ENCODE measurements around the gene HOXA10. TPM values are rescaled to one million over a fixed set of nuclear protein-coding genes. Genes with fewer than 3 reads are reported as not detected.

Gene HOXA10
- polyA plus RNA-seq, 3 donors, result 0.09 to 3.2 (median 0.33) TPM

- Histone ChIP-seq H4K20me1 (ENCODE audit: insufficient read depth, low read length) (no peaks in the 10 kb centered on the region), H2AFZ (ENCODE audit: insufficient read depth, low read depth, low read length, poor library complexity, severe bottlenecking) (peak overlapping the region; percentile 11), H3K36me3 (replicated peaks in 1 of 2; ENCODE audit: control insufficient read depth in 1 of 2, insufficient read depth in 2 of 2, low read length in 2 of 2) (no peaks in the 10 kb centered on the region), H3K27ac (ENCODE audit: low read depth in 1 of 2, low read length in 2 of 2) (no peak overlapping the region), H3K27me3 (ENCODE audit: control insufficient read depth in 2 of 2, insufficient read depth in 2 of 2, low read length in 2 of 2) (peaks cover 95 to 98% of the 10 kb centered on the region in 2 donors), H3K79me2 (ENCODE audit: insufficient read depth, low read length) (no peaks in the 10 kb centered on the region), H3K9me3 (replicated peaks in 1 of 2; ENCODE audit: control insufficient read depth in 1 of 2, insufficient read depth in 1 of 2, low read length in 2 of 2) (peaks cover 13 to 58% of the 10 kb centered on the region in 2 donors), H3K4me2 (replicated peaks; ENCODE audit: extremely low read depth, low read length, poor library complexity, severe bottlenecking) (peak overlapping the region; percentile 84), H3K4me3 (replicated peaks in 1 of 3; ENCODE audit: low read depth in 2 of 3, low read length in 3 of 3) (peak overlapping the region in 1 of 3 experiments; percentile 70), H3K9ac (ENCODE audit: insufficient read depth, low read length, poor library complexity, severe bottlenecking) (no peak overlapping the region), H3K4me1 (ENCODE audit: control insufficient read depth in 1 of 2, insufficient read depth in 2 of 2, low read length in 2 of 2) (peaks cover 40 to 42% of the 10 kb centered on the region in 2 donors)
- no peak for DNase-seq
- peaks cover 91 to 94% (median 93%) of the 10 kb centered on the region in 3 donors for H3K27me3 Mint-ChIP-seq (ENCODE audit: low read depth in 3 of 3)
- intact Hi-C loops (cut with micrococcal nuclease), result loop anchor here (5.0 to 10.0 kb wide), 3 partner anchors 385 to 733 kb away; no protein-coding TSS in a partner anchor
- 19% methylated on average over 39 of the region's 42 CpGs for WGBS (ENCODE audit: insufficient coverage)
- TF ChIP-seq, protein P1, sequence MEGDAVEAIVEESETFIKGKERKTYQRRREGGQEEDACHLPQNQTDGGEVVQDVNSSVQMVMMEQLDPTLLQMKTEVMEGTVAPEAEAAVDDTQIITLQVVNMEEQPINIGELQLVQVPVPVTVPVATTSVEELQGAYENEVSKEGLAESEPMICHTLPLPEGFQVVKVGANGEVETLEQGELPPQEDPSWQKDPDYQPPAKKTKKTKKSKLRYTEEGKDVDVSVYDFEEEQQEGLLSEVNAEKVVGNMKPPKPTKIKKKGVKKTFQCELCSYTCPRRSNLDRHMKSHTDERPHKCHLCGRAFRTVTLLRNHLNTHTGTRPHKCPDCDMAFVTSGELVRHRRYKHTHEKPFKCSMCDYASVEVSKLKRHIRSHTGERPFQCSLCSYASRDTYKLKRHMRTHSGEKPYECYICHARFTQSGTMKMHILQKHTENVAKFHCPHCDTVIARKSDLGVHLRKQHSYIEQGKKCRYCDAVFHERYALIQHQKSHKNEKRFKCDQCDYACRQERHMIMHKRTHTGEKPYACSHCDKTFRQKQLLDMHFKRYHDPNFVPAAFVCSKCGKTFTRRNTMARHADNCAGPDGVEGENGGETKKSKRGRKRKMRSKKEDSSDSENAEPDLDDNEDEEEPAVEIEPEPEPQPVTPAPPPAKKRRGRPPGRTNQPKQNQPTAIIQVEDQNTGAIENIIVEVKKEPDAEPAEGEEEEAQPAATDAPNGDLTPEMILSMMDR (IDR thresholded peaks at IDR 0.05), result no peak
- peaks cover 0 to 51% (median 32%) of the 10 kb centered on the region in 7 donors for H3K9me3 Mint-ChIP-seq
- peak overlapping the region; percentile 67 to 85 for H3K4me3 Mint-ChIP-seq
- H3K27ac Mint-ChIP-seq, result peak overlapping the region in 1 of 7 donors; percentile 50
- peaks cover 55% of the 10 kb centered on the region for H3K4me1 Mint-ChIP-seq
- peaks cover 15 to 24% of the 10 kb centered on the region in 2 donors for H3K36me3 Mint-ChIP-seq
Observed at GRCh38 chr7:27191833-27192545, 17.9 kb upstream of the HOXA10 start.

- no peak for DNase-seq
- peaks cover 95 to 98% of the 10 kb centered on the region in 2 donors for H3K27me3 ChIP-seq (ENCODE audit: control insufficient read depth in 2 of 2, insufficient read depth in 2 of 2, low read length in 2 of 2)
- no peak overlapping the region for H3K9ac ChIP-seq (ENCODE audit: insufficient read depth, low read length, poor library complexity, severe bottlenecking)
- Mint-ChIP-seq H3K4me1 (peaks cover 57% of the 10 kb centered on the region), H3K27ac (no peak overlapping the region), H3K4me3 (peak overlapping the region in 1 of 2 donors; percentile 85), H3K27me3 (ENCODE audit: low read depth in 3 of 3) (peaks cover 93 to 94% (median 94%) of the 10 kb centered on the region in 3 donors), H3K9me3 (peaks cover 0 to 54% (median 33%) of the 10 kb centered on the region in 7 donors), H3K36me3 (peaks cover 15 to 26% of the 10 kb centered on the region in 2 donors)
- peaks cover 13 to 63% of the 10 kb centered on the region in 2 donors for H3K9me3 ChIP-seq (replicated peaks in 1 of 2; ENCODE audit: control insufficient read depth in 1 of 2, insufficient read depth in 1 of 2, low read length in 2 of 2)
- no peak overlapping the region for H2AFZ ChIP-seq (ENCODE audit: insufficient read depth, low read depth, low read length, poor library complexity, severe bottlenecking)
- intact Hi-C loops (cut with micrococcal nuclease), result loop anchor here (5.0 to 10.0 kb wide), 3 partner anchors 386 to 734 kb away; no protein-coding TSS in a partner anchor
- 39% methylated on average over 12 of the region's 15 CpGs for WGBS (ENCODE audit: insufficient coverage)
- TF ChIP-seq, protein P1 (IDR thresholded peaks at IDR 0.05), result no peak
- H3K27ac ChIP-seq (ENCODE audit: low read depth in 1 of 2, low read length in 2 of 2), result no peak overlapping the region
- H3K36me3 ChIP-seq (replicated peaks in 1 of 2; ENCODE audit: control insufficient read depth in 1 of 2, insufficient read depth in 2 of 2, low read length in 2 of 2), result no peaks in the 10 kb centered on the region
- H3K4me3 ChIP-seq (replicated peaks in 1 of 3; ENCODE audit: low read depth in 2 of 3, low read length in 3 of 3), result no peak overlapping the region
- H3K4me1 ChIP-seq (ENCODE audit: control insufficient read depth in 1 of 2, insufficient read depth in 2 of 2, low read length in 2 of 2), result peaks cover 40 to 42% of the 10 kb centered on the region in 2 donors
- no peaks in the 10 kb centered on the region for H4K20me1 ChIP-seq (ENCODE audit: insufficient read depth, low read length)
- no peak overlapping the region for H3K4me2 ChIP-seq (replicated peaks; ENCODE audit: extremely low read depth, low read length, poor library complexity, severe bottlenecking)
- H3K79me2 ChIP-seq (ENCODE audit: insufficient read depth, low read length), result no peaks in the 10 kb centered on the region
Observed at GRCh38 chr7:27191161-27191731, 17.1 kb upstream of the HOXA10 start.

Data from CD14-positive monocyte (primary cell).